Stomach smooth muscle (tissue), 2 donors: ENCODE measurements around the gene ADAM8.

Experiments
- H3K27ac ChIP-seq: one replicate; pipeline ENCODE4 v1.7.0; 2013; ENCODE audit warnings: mild to moderate bottlenecking, low read length, inconsistent platforms
- H3K27me3 ChIP-seq, 2 donors: one replicate each; pipeline ENCODE4 v1.7.0; 2013; ENCODE audit warnings: low read length in 2 of 2; ENCODE audit not compliant: insufficient read depth in 2 of 2, control insufficient read depth in 1 of 2
- H3K36me3 ChIP-seq, 2 donors: one replicate each; pipeline ENCODE4 v1.7.0; 2013; ENCODE audit warnings: low read length in 2 of 2; ENCODE audit not compliant: control insufficient read depth in 2 of 2, insufficient read depth in 2 of 2
- H3K4me1 ChIP-seq: one replicate; pipeline ENCODE4 v1.7.0; 2013; ENCODE audit warnings: low read length; ENCODE audit not compliant: control insufficient read depth, insufficient read depth
- H3K4me3 ChIP-seq, 2 donors: one replicate each; pipeline ENCODE4 v1.7.0; 2013; ENCODE audit warnings: low read length in 2 of 2
- H3K9ac ChIP-seq, 2 donors: one replicate each; pipeline ENCODE4 v1.7.0; 2013; ENCODE audit warnings: low read length in 2 of 2, mild to moderate bottlenecking in 1 of 2
- H3K9me3 ChIP-seq, 2 donors: one replicate each; pipeline ENCODE4 v1.7.0; 2013; ENCODE audit warnings: low read length in 2 of 2; ENCODE audit not compliant: control insufficient read depth in 2 of 2
- donor health status: healthy.
- donor health status: Pancreatic carcinoma.

ADAM8 gene

DNA sequence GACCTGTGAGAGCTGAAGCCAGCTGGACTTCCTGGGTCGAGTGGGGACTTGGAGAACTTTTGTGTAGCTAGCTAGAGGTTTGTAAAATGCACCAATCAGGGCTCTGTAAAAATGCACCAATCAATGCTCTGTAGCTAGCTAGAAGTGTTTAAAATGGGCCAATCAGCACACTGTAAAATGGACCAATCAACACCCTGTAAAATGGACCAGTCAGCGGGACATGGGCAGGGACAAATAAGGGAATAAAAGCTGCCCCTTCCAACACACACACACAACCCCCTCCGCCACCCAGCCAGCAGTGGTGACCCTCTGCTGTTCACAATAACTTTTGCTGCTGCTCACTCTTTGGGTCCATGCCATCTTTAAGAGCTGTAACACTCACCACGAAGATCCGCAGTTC, 39.2 kb upstream of the ADAM8 start:
- Histone ChIP-seq H3K9me3 (no peaks in the 10 kb centered on the region), H3K36me3 (peaks cover 6 to 8% of the 10 kb centered on the region in 2 donors), H3K27ac (no peak overlapping the region), H3K4me1 (peaks cover 6% of the 10 kb centered on the region), H3K9ac (no peak overlapping the region), H3K4me3 (no peak overlapping the region), H3K27me3 (peaks cover 9 to 11% of the 10 kb centered on the region in 2 donors)

GRCh38 chr10:133314911-133315310, 38.2 kb upstream of the ADAM8 start:
- H3K4me1 ChIP-seq, result peaks cover 6% of the 10 kb centered on the region
- no peaks in the 10 kb centered on the region for H3K9me3 ChIP-seq
- H3K27me3 ChIP-seq, result peaks cover 7 to 9% of the 10 kb centered on the region in 2 donors
- peaks cover 12 to 14% of the 10 kb centered on the region in 2 donors for H3K36me3 ChIP-seq
- no peak overlapping the region for H3K4me3 ChIP-seq
- H3K27ac ChIP-seq, result no peak overlapping the region
- H3K9ac ChIP-seq, result no peak overlapping the region

GRCh38 chr10:133313192-133313591, 36.5 kb upstream of the ADAM8 start:
- Histone ChIP-seq H3K27ac (no peak overlapping the region), H3K4me1 (peaks cover 9% of the 10 kb centered on the region), H3K27me3 (no peaks in the 10 kb centered on the region)

DNA sequence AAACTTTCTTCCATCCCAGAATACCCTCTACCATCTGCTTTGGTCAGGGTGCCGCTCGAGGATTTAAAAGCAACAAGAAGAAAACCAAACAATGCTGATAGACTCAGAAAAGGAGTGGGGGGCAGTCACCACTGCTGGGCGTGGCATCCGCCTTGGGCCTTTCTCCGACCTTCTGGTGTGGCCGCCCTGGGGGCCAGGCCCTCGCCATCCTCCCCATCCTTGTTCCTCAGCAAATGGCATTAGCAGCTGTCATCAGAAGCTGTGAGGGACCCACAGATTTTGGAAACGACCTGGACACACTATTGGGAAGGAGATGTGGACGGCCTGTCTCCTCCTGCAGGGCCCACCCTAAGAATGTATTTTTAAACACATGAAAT, 36.1 kb upstream of the ADAM8 start:
- Histone ChIP-seq H3K9me3 (no peaks in the 10 kb centered on the region), H3K9ac (no peak overlapping the region), H3K36me3 (peaks cover 12 to 14% of the 10 kb centered on the region in 2 donors), H3K27ac (no peak overlapping the region), H3K4me3 (no peak overlapping the region), H3K27me3 (no peaks in the 10 kb centered on the region), H3K4me1 (peaks cover 13% of the 10 kb centered on the region)

More at GRCh38 chr10:133313192-133313591, 36.5 kb upstream of the ADAM8 start:
- Histone ChIP-seq H3K36me3 (peaks cover 12 to 14% of the 10 kb centered on the region in 2 donors), H3K4me3 (no peak overlapping the region), H3K9me3 (no peaks in the 10 kb centered on the region), H3K9ac (no peak overlapping the region)

GRCh38 chr10:133312016-133312768, 35.5 kb upstream of the ADAM8 start:
- no peak overlapping the region for H3K9ac ChIP-seq

DNA sequence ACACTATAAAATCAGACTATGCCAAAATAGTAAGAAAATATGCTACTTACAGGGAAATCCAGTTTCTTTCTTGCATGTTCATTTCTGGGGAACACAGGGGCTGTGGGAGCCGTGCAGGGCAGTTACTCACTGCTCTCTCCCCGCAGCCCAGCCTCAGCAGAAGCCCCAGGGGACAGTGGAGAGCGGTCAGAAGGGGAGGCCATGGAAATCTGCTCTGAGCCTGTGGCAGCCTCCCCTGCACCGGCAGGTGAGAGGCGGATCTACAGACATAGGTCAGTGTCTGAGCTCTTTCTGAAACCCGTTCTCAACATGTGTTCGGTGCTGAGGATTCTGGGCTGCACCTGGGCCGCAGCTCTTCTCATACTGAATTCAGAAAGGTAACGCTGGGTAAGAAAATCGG, 34.9 kb upstream of the ADAM8 start:
- H3K4me1 ChIP-seq, result peaks cover 24% of the 10 kb centered on the region
- H3K27ac ChIP-seq, result no peak overlapping the region
- H3K9me3 ChIP-seq, result no peaks in the 10 kb centered on the region
- H3K27me3 ChIP-seq, result no peaks in the 10 kb centered on the region
- peaks cover 14% of the 10 kb centered on the region in 2 donors for H3K36me3 ChIP-seq
- H3K9ac ChIP-seq, result no peak overlapping the region
- H3K4me3 ChIP-seq, result no peak overlapping the region

More at GRCh38 chr10:133312016-133312768, 35.5 kb upstream of the ADAM8 start:
- peaks cover 13 to 14% of the 10 kb centered on the region in 2 donors for H3K36me3 ChIP-seq
- H3K27me3 ChIP-seq, result no peaks in the 10 kb centered on the region
- H3K9me3 ChIP-seq, result no peaks in the 10 kb centered on the region
- H3K27ac ChIP-seq, result no peak overlapping the region
- H3K4me1 ChIP-seq, result peaks cover 19% of the 10 kb centered on the region
- no peak overlapping the region for H3K4me3 ChIP-seq

DNA sequence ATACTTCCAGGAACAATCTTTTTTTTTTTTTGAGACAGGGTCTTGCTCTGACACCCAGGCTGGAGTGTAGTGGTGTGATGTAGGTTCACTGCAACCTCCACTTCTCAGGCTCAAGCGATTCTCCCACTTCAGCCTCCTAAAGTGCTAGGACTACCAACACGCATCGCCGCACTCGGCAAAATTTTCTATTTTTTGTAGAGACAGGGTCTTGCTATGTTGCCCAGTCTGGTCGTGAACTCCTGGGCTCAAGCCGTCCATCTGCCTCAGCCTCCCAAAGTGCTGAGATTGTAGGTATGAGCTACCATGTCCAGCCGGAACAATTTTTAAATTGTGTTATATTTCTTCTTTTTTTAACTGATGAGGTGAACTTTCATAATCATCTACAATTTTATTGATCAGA, 34.1 kb upstream of the ADAM8 start:
- H3K36me3 ChIP-seq, result peaks cover 14% of the 10 kb centered on the region in 2 donors
- no peaks in the 10 kb centered on the region for H3K9me3 ChIP-seq
- peaks cover 28% of the 10 kb centered on the region for H3K4me1 ChIP-seq
- no peaks in the 10 kb centered on the region for H3K27me3 ChIP-seq
- H3K9ac ChIP-seq, result no peak overlapping the region
- H3K4me3 ChIP-seq, result no peak overlapping the region
- no peak overlapping the region for H3K27ac ChIP-seq

DNA sequence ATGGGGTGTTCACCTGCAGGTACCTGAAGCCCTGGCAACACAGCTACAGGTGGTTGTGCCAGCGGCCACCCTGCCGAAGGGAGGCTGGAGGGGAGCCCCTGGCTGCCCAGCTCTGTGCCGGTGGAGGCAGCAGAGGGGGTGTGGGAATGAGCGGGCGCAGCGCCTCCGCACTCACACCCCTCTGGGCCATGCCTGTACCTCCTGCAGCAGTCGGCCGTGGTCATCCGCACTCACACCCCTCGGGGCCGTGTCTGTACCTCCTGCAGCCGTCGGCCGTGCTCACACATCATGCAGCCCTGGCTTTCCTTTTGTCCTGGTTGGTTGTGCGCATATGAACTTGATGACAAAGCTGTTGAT, 33.7 kb upstream of the ADAM8 start:
- no peak overlapping the region for H3K9ac ChIP-seq
- peaks cover 28% of the 10 kb centered on the region for H3K4me1 ChIP-seq
- H3K27ac ChIP-seq, result no peak overlapping the region
- H3K9me3 ChIP-seq, result no peaks in the 10 kb centered on the region
- no peaks in the 10 kb centered on the region for H3K27me3 ChIP-seq
- no peak overlapping the region for H3K4me3 ChIP-seq
- H3K36me3 ChIP-seq, result peaks cover 14 to 16% of the 10 kb centered on the region in 2 donors

DNA sequence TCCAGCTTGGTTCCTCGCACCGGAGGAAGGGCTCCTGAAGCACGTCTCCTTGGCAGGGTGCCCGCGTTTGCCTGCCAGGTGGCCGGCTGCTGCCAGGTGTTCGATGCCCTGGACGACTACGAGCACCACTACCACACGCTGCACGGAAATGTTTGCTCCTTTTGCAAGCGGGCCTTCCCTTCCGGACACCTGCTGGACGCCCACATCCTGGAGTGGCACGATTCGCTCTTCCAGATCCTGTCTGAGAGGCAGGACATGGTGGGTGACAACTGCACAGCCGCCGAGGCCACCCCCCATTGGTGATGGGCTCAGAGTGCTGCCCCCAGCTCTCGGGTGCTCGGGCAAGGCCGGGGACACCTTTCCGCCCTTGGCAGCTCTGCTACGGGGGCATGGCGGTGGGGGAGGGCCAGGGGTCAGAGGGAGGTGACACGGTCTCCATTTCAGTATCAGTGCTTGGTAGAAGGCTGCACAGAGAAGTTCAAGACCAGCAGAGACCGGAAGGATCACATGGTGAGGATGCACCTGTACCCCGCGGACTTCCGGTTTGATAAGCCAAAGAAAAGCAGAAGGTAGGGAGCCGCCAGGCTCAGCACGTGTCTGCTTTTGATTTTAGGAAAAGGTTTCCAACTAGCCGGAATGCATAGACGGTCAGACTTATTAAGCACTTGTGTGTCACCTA, 33.2 kb upstream of the ADAM8 start:
- Histone ChIP-seq H3K4me3 (peak overlapping the region in 1 of 2 donors; percentile 95), H3K9ac (no peak overlapping the region), H3K36me3 (peaks cover 14 to 16% of the 10 kb centered on the region in 2 donors), H3K9me3 (no peaks in the 10 kb centered on the region), H3K4me1 (peaks cover 28% of the 10 kb centered on the region), H3K27me3 (no peaks in the 10 kb centered on the region), H3K27ac (no peak overlapping the region)

DNA sequence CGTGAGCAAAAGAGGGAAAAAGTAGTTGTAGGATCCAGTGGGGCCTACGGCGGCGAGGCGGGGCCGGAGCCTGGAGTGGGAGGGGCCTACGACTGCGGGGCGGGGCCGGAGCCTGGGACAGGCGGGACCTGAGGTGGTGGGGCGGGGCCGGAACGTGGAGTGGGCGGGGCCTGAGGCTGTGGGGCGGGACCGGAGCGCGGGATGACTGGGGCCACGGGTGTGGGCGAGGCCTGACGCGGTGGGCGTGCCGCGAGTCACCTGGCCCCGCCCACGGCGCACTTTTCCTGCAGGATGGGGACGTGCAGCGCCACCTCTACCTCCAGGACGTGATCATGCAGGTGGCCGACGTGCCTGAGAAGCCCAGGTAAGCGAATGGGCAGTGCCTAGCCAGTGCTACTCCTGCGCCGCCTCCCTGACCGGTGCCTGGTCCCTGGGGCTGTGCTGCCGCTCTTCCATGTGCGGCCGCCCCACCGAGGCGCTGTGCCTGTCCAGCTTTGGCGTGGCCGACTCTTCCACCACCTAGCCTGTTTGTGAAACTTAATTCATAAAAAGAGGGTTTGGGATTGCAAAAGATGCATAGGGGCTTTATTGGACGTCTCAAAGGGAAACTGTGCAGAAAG, 32.5 kb upstream of the ADAM8 start:
- Histone ChIP-seq H3K27me3 (no peaks in the 10 kb centered on the region), H3K27ac (peak overlapping the region; percentile 84), H3K9me3 (no peaks in the 10 kb centered on the region), H3K4me3 (peak overlapping the region; percentile 93 to 95), H3K4me1 (peaks cover 28% of the 10 kb centered on the region), H3K36me3 (peaks cover 14 to 16% of the 10 kb centered on the region in 2 donors), H3K9ac (peak overlapping the region; percentile 91 to 93)
